HEK293 (cell line): ENCODE results near the gene TMUB1.

Experiments
- EGR2 ChIP-seq: fragments of 450-650 bp; formaldehyde crosslinking; IDR thresholded peaks from 2 replicates; pipeline ENCODE4 v1.5.1; 2016; ENCODE audit warnings: low read depth, missing biosample characterization, missing genetic modification characterization
- GLI2 ChIP-seq: fragments of 450-650 bp; formaldehyde crosslinking; IDR thresholded peaks from 2 replicates; pipeline ENCODE4; 2017; ENCODE audit warnings: missing biosample characterization, missing genetic modification characterization, low read depth, borderline replicate concordance
- GLIS2 ChIP-seq: fragments of 450-650 bp; formaldehyde crosslinking; IDR thresholded peaks from 2 replicates; pipeline ENCODE4 v1.5.1; 2016; ENCODE audit warnings: missing biosample characterization, missing genetic modification characterization
- KLF16 ChIP-seq: fragments of 450-650 bp; formaldehyde crosslinking; IDR thresholded peaks from 2 replicates; pipeline ENCODE4 v1.5.1; 2017; ENCODE audit warnings: missing biosample characterization, missing genetic modification characterization
- KLF7 ChIP-seq: fragments of 450-650 bp; formaldehyde crosslinking; IDR thresholded peaks from 2 replicates; pipeline ENCODE4 v1.5.1; 2016; ENCODE audit warnings: missing biosample characterization, missing genetic modification characterization, borderline replicate concordance
- KLF9 ChIP-seq: fragments of 450-650 bp; formaldehyde crosslinking; IDR thresholded peaks from 2 replicates; pipeline ENCODE4 v1.5.1; 2016; ENCODE audit warnings: missing biosample characterization, missing genetic modification characterization, low read depth
- MZF1 ChIP-seq: fragments of 450-650 bp; formaldehyde crosslinking; IDR thresholded peaks from 2 replicates; pipeline ENCODE4 v1.5.1; 2017; ENCODE audit warnings: missing biosample characterization, missing genetic modification characterization, borderline replicate concordance
- OSR2 ChIP-seq: fragments of 450-650 bp; formaldehyde crosslinking; IDR thresholded peaks from 2 replicates; pipeline ENCODE4 v1.5.1; 2016; ENCODE audit warnings: missing biosample characterization, missing genetic modification characterization
- PATZ1 ChIP-seq: fragments of 450-650 bp; formaldehyde crosslinking; IDR thresholded peaks from 2 replicates; pipeline ENCODE4 v1.5.1; 2016; ENCODE audit warnings: missing biosample characterization, missing genetic modification characterization
- WT1 ChIP-seq: fragments of 450-650 bp; formaldehyde crosslinking; IDR thresholded peaks from 2 replicates; pipeline ENCODE4 v1.5.1; 2016; ENCODE audit warnings: missing biosample characterization, missing genetic modification characterization
- ZBTB10 ChIP-seq: fragments of 450-650 bp; formaldehyde crosslinking; IDR thresholded peaks from 2 replicates; pipeline ENCODE4 v1.5.1; 2016; ENCODE audit warnings: missing biosample characterization, missing genetic modification characterization
- ZBTB26 ChIP-seq: fragments of 450-650 bp; formaldehyde crosslinking; optimal IDR thresholded peaks from 2 replicates; pipeline ENCODE3; 2016; ENCODE audit warnings: missing biosample characterization, mild to moderate bottlenecking, missing genetic modification characterization
- ZBTB44 ChIP-seq: fragments of 450-650 bp; IDR thresholded peaks from 2 replicates; pipeline ENCODE4 v1.5.1; 2018; ENCODE audit warnings: missing biosample characterization, mild to moderate bottlenecking, missing genetic modification characterization
- ZNF148 ChIP-seq: fragments of 450-650 bp; formaldehyde crosslinking; IDR thresholded peaks from 2 replicates; pipeline ENCODE4 v1.5.0; 2017; ENCODE audit warnings: missing biosample characterization, missing genetic modification characterization, borderline replicate concordance
- ZNF184 ChIP-seq: fragments of 450-650 bp; IDR thresholded peaks from 2 replicates; pipeline ENCODE4 v1.5.1; 2018; ENCODE audit warnings: missing biosample characterization, mild to moderate bottlenecking, missing genetic modification characterization
- ZNF221 ChIP-seq: fragments of 450-650 bp; formaldehyde crosslinking; IDR thresholded peaks from 2 replicates; pipeline ENCODE4 v1.5.1; 2017; ENCODE audit warnings: missing biosample characterization, missing genetic modification characterization, borderline replicate concordance
- ZNF324 ChIP-seq: fragments of 450-650 bp; formaldehyde crosslinking; IDR thresholded peaks from 2 replicates; pipeline ENCODE4 v1.5.1; 2016; ENCODE audit warnings: missing biosample characterization, missing genetic modification characterization
- ZNF341 ChIP-seq: fragments of 450-650 bp; formaldehyde crosslinking; IDR thresholded peaks from 2 replicates; pipeline ENCODE4; 2016; ENCODE audit warnings: low read depth, missing biosample characterization, missing genetic modification characterization
- ZNF391 ChIP-seq: fragments of 450-650 bp; formaldehyde crosslinking; IDR thresholded peaks from 2 replicates; pipeline ENCODE4 v1.5.1; 2016; ENCODE audit warnings: low read depth, missing biosample characterization, missing genetic modification characterization, borderline replicate concordance
- ZNF600 ChIP-seq: fragments of 450-650 bp; formaldehyde crosslinking; IDR thresholded peaks from 2 replicates; pipeline ENCODE4 v1.5.1; 2016; ENCODE audit warnings: missing biosample characterization, missing genetic modification characterization
- ZNF623 ChIP-seq: fragments of 450-650 bp; formaldehyde crosslinking; IDR thresholded peaks from 2 replicates; pipeline ENCODE4 v1.5.1; 2016; ENCODE audit warnings: missing biosample characterization, missing genetic modification characterization
- ZNF626 ChIP-seq: fragments of 450-650 bp; sonication (Bioruptor Pico); formaldehyde crosslinking; IDR thresholded peaks from 2 replicates; pipeline ENCODE4 v1.5.1; 2018; ENCODE audit warnings: missing biosample characterization, missing genetic modification characterization, inconsistent platforms
- ZNF785 ChIP-seq: fragments of 450-650 bp; formaldehyde crosslinking; IDR thresholded peaks from 2 replicates; pipeline ENCODE4 v1.5.1; 2016; ENCODE audit warnings: missing biosample characterization, missing genetic modification characterization
- ZNF837 ChIP-seq: fragments of 450-650 bp; formaldehyde crosslinking; IDR thresholded peaks from 2 replicates; pipeline ENCODE4 v1.5.1; 2016; ENCODE audit warnings: missing biosample characterization, missing genetic modification characterization

Gene TMUB1

GRCh38 chr7:151059367-151060112 is 23.8 kb downstream of the TMUB1 start, which contains the start of gene SLC4A2 (continued):
- TF ChIP-seq ZBTB10 (tag by site-specific recombination) (peak; percentile 91), GLIS2 (tag by site-specific recombination) (peak; percentile 88; the same call in 1 of the 2 replicates), KLF16 (tag by site-specific recombination) (peak; percentile 73; the same call in 1 of the 2 replicates), ZNF341 (tag by site-specific recombination) (peak; percentile 69; the same call in 1 of the 2 replicates), ZNF785 (no peak), ZNF600 (tag by site-specific recombination) (no peak; the same call in 1 of the 2 replicates), MZF1 (no peak), ZBTB26 (tag by site-specific recombination) (peak; percentile 94), PATZ1 (tag by site-specific recombination) (peak; percentile 81), ZNF391 (tag by site-specific recombination) (0 out of 2 replicates have a peak, but pooled peaks have one; percentile 16), ZNF148 (no peak), ZNF626 (no peak), EGR2 (peak; percentile 68), ZNF324 (tag by site-specific recombination) (no peak), WT1 (tag by site-specific recombination) (peak; percentile 65), KLF7 (tag by site-specific recombination) (no peak), KLF9 (tag by site-specific recombination) (peak; percentile 74; the same call in 1 of the 2 replicates), ZNF184 (no peak), OSR2 (tag by site-specific recombination) (no peak), ZBTB44 (no peak), GLI2 (tag by site-specific recombination) (no peak), ZNF837 (tag by site-specific recombination) (no peak), ZNF221 (no peak), ZNF623 (tag by site-specific recombination) (0 out of 2 replicates have a peak, but pooled peaks have one; percentile 7)
